HepG2 (cell line): ENCODE measurements around the gene TRIM61. TPM values are rescaled to one million over a fixed set of nuclear protein-coding genes. Genes with fewer than 3 reads are reported as not detected.

ENCODE experiments used
- ATAC-seq: fragments of 200-7000 bp; cut with Tn5 transposase; 3 replicates; pipeline ENCODE4 v1.9.1; 2020; ENCODE audit warnings: mild to moderate bottlenecking, moderate library complexity
- BruUV-seq: library from RNA; stranded (reverse); fragments of 400-500 nt; replicated peaks from 2 replicates; lab custom pipeline; 2021; lab: Mats Ljungman, UMichigan
- CTCF ChIA-PET: fragments of 300-600 bp; formaldehyde crosslinking; extraction: SDS; loops from one replicate; lab custom pipeline; 2021; ENCODE audit warnings: low total read pairs, inconsistent platforms, low intra/inter-chr PET ratio; lab: Yijun Ruan, JAX
- POLR2A ChIA-PET: fragments of 350-600 bp; sonication (Branson Sonifier 250); formaldehyde crosslinking; loops from one replicate; lab custom pipeline; 2020; ENCODE audit warnings: antibody characterized with exemption, inconsistent platforms; lab: Yijun Ruan, JAX
- DNase-seq: peaks from one replicate; pipeline ENCODE4 v3.0.0-alpha.2; 2015; ENCODE audit warnings: low spot score
- FAIRE-seq: peaks from 3 replicates; lab custom pipeline; 2011; peaks lifted over from hg19 to GRCh38; lab: Jason Lieb, UNC
- H2AFZ ChIP-seq: one replicate; pipeline ENCODE4 v1.6.1; 2011; ENCODE audit warnings: low read length, inconsistent platforms
- H3K27ac ChIP-seq: fragments of 300-600 bp; 3 replicates; pipeline ENCODE4 v1.8.0; 2011; ENCODE audit warnings: mixed run types, mild to moderate bottlenecking, mixed read lengths, low read length, inconsistent platforms; ENCODE audit not compliant: insufficient read depth; ENCODE audit errors: extremely low read length
- H3K27me3 ChIP-seq, 2 experiments: fragments of 200-600 bp in 1 of 2; 2 replicates in 1 of 2; 3 replicates in 1 of 2; pipeline versions ENCODE4 v1.6.0 to v1.8.0; 2011; ENCODE audit warnings: low read length in 2 of 2, mild to moderate bottlenecking in 2 of 2, moderate library complexity in 2 of 2, inconsistent platforms in 1 of 2; ENCODE audit not compliant: insufficient read depth in 2 of 2, control insufficient read depth in 1 of 2
- H3K36me3 ChIP-seq, 2 experiments: fragments of 200-600 bp in 1 of 2; replicated peaks in 1 of 2; 2 replicates in 1 of 2; 3 replicates in 1 of 2; pipeline versions ENCODE4 v1.5.1 to v1.8.0; 2011; ENCODE audit warnings: low read length in 2 of 2, inconsistent platforms in 1 of 2; ENCODE audit not compliant: insufficient read depth in 2 of 2, control insufficient read depth in 1 of 2
- H3K4me1 ChIP-seq: 2 replicates; pipeline ENCODE4 v1.5.1; 2012; ENCODE audit warnings: low read length, inconsistent platforms; ENCODE audit not compliant: insufficient read depth
- H3K4me2 ChIP-seq: 2 replicates; pipeline ENCODE4 v1.6.0; 2011; ENCODE audit warnings: low read depth, low read length, inconsistent platforms
- H3K4me3 ChIP-seq, 3 experiments: fragments of 200-600 bp in 1 of 3; sonication (generic), shearing (Covaris generic) in 1 of 3; replicated peaks in 1 of 3; 2 replicates each; pipeline ENCODE4 v1.5.1; 2011 to 2016; ENCODE audit warnings: low read length in 3 of 3, inconsistent platforms in 2 of 3, low read depth in 2 of 3, mild to moderate bottlenecking in 2 of 3, control low read depth in 1 of 3, mixed read lengths in 1 of 3; ENCODE audit not compliant: insufficient read depth in 1 of 3
- H3K79me2 ChIP-seq: one replicate; pipeline ENCODE4 v1.6.1; 2011; ENCODE audit warnings: low read length, inconsistent platforms; ENCODE audit not compliant: insufficient read depth
- H3K9ac ChIP-seq: 2 replicates; pipeline ENCODE4 v1.6.0; 2011; ENCODE audit warnings: mild to moderate bottlenecking, low read depth, low read length, inconsistent platforms; ENCODE audit not compliant: insufficient read depth
- H3K9me3 ChIP-seq: 2 replicates; pipeline ENCODE4 v1.5.1; 2012; ENCODE audit warnings: mild to moderate bottlenecking, low read length
- H4K20me1 ChIP-seq: 2 replicates; pipeline ENCODE4 v1.6.0; 2011; ENCODE audit warnings: inconsistent platforms, mild to moderate bottlenecking, low read length, moderate library complexity; ENCODE audit not compliant: insufficient read depth
- ATF6 ChIP-seq: sonication (generic); formaldehyde crosslinking; conservative IDR thresholded peaks from 2 replicates; pipeline ENCODE4 v1.4.0; 2020; ENCODE audit warnings: missing genetic modification reagents
- FUBP1 ChIP-seq: sonication (generic); formaldehyde crosslinking; IDR thresholded peaks from 2 replicates; pipeline ENCODE4 v1.5.1; 2020; ENCODE audit warnings: missing genetic modification reagents, mild to moderate bottlenecking, borderline replicate concordance
- HNRNPL ChIP-seq: fragments of 200-400 bp; formaldehyde crosslinking; IDR thresholded peaks from 2 replicates; pipeline ENCODE4 v1.6.1; 2017; ENCODE audit warnings: mild to moderate bottlenecking, low read depth, low read length
- HOXA5 ChIP-seq: sonication (generic); formaldehyde crosslinking; IDR thresholded peaks from 2 replicates; pipeline ENCODE4 v1.4.0; 2020; ENCODE audit warnings: missing genetic modification reagents
- KAT2B ChIP-seq: fragments of 150-350 bp; IDR thresholded peaks from 2 replicates; pipeline ENCODE4 v1.6.1; 2014; ENCODE audit warnings: low read depth, low read length, borderline replicate concordance
- MXD3 ChIP-seq: IDR thresholded peaks from 2 replicates; pipeline ENCODE4 v1.6.1; 2016; ENCODE audit warnings: mild to moderate bottlenecking, missing biosample characterization, missing genetic modification reagents
- NR2F6 ChIP-seq, 2 experiments: IDR thresholded peaks; 2 replicates each; pipeline ENCODE4 v1.6.1; 2016; ENCODE audit warnings: antibody characterized with exemption in 1 of 2, mild to moderate bottlenecking in 1 of 2
- PAX8 ChIP-seq: sonication (generic); formaldehyde crosslinking; IDR thresholded peaks from 2 replicates; pipeline ENCODE4 v1.8.0; 2022; ENCODE audit warnings: mild to moderate bottlenecking, missing genetic modification reagents, borderline replicate concordance
- SRSF9 ChIP-seq: fragments of 200-400 bp; formaldehyde crosslinking; IDR thresholded peaks from 2 replicates; pipeline ENCODE4 v1.6.1; 2018; ENCODE audit warnings: borderline replicate concordance, mild to moderate bottlenecking, low read depth, low read length; ENCODE audit not compliant: insufficient read depth, poor library complexity, severe bottlenecking
- TP53 ChIP-seq: sonication (generic); formaldehyde crosslinking; conservative IDR thresholded peaks from 2 replicates; pipeline ENCODE4 v1.4.0; 2020; ENCODE audit warnings: missing genetic modification reagents
- ZEB1 ChIP-seq: IDR thresholded peaks from 2 replicates; pipeline ENCODE4 v1.6.1; 2012; ENCODE audit warnings: mild to moderate bottlenecking, low read depth, inconsistent platforms; ENCODE audit not compliant: insufficient replicate concordance
- ZMYM3 ChIP-seq: sonication (generic); formaldehyde crosslinking; IDR thresholded peaks from 2 replicates; pipeline ENCODE4 v1.5.1; 2020; ENCODE audit warnings: mild to moderate bottlenecking, missing genetic modification reagents
- ZNF251 ChIP-seq: sonication (generic); formaldehyde crosslinking; IDR thresholded peaks from 2 replicates; pipeline ENCODE4 v1.9.0; 2021; ENCODE audit warnings: mild to moderate bottlenecking, missing genetic modification reagents
- ZNF446 ChIP-seq: sonication (generic); formaldehyde crosslinking; IDR thresholded peaks from 2 replicates; pipeline ENCODE4 v1.5.0; 2020; ENCODE audit warnings: mild to moderate bottlenecking, missing genetic modification reagents
- ZNF460 ChIP-seq: sonication (generic); formaldehyde crosslinking; IDR thresholded peaks from 2 replicates; pipeline ENCODE4 v1.5.1; 2020; ENCODE audit warnings: missing genetic modification reagents, mild to moderate bottlenecking, borderline replicate concordance
- ZNF543 ChIP-seq: sonication (generic); formaldehyde crosslinking; IDR thresholded peaks from 2 replicates; pipeline ENCODE4 v1.4.0; 2020; ENCODE audit warnings: mild to moderate bottlenecking, missing genetic modification reagents
- ZNF678 ChIP-seq: sonication (generic); formaldehyde crosslinking; IDR thresholded peaks from 2 replicates; pipeline ENCODE4 v1.4.0; 2020; ENCODE audit warnings: mild to moderate bottlenecking, missing genetic modification reagents
- WGBS: methylation state at CpG from one replicate; pipeline ENCODE4 v1.1.6; 2017; ENCODE audit warnings: low lambda C conversion rate; 5-methylcytosine and 5-hydroxymethylcytosine counted together
- in situ Hi-C: cut with HindIII; loops from 2 replicates; pipeline ENCODE4 v1.10.0; 2017; ENCODE audit warnings: low pct_unique_long_range_greater_than_20kb; ENCODE audit not compliant: extremely low pct_ligation_motif_present
- intact Hi-C: fragments of 100-400 bp; cut with micrococcal nuclease; formaldehyde crosslinking; loops from one replicate; pipeline ENCODE4 v1.10.0; 2022; ENCODE audit not compliant: unreplicated experiment
- polyA plus RNA-seq, 8 experiments: library from polyadenylated mRNA; depleted of rRNA in 3 of 8; stranded (reverse) in 7 of 8; unstranded in 1 of 8; fragments of >200 nt; fragmentation: Illumina TruSeq in 4 of 8; extraction: Trizol in 4 of 8; gene quantifications; 2 replicates each; pipeline versions ENCODE4 v1.2.1 to v1.2.3, GENCODE V29; 2011 to 2016; ENCODE audit warnings: low read depth in 4 of 8, missing spikeins in 1 of 8, mixed read lengths in 1 of 8; ENCODE audit not compliant: insufficient read depth in 1 of 8
- total RNA-seq, 5 experiments: library from RNA; depleted of rRNA; stranded (reverse); fragments of >200 nt; fragmentation: Illumina TruSeq; extraction: Trizol; gene quantifications; 2 replicates each; pipeline ENCODE4 v1.2.3, GENCODE V29; 2016; ENCODE audit warnings: low read depth in 1 of 5
- TF ChIP-seq, protein P1 (sequence below): sonication (generic); formaldehyde crosslinking; IDR thresholded peaks from 2 replicates; pipeline ENCODE4 v1.4.0; 2020; ENCODE audit warnings: missing genetic modification reagents

The TRIM61 gene
- total and polyA plus RNA-seq, 2 of the 13 experiments (the other 11 are each of a cell fraction or from before 2014, with no cell fraction given) = not detected

DNA sequence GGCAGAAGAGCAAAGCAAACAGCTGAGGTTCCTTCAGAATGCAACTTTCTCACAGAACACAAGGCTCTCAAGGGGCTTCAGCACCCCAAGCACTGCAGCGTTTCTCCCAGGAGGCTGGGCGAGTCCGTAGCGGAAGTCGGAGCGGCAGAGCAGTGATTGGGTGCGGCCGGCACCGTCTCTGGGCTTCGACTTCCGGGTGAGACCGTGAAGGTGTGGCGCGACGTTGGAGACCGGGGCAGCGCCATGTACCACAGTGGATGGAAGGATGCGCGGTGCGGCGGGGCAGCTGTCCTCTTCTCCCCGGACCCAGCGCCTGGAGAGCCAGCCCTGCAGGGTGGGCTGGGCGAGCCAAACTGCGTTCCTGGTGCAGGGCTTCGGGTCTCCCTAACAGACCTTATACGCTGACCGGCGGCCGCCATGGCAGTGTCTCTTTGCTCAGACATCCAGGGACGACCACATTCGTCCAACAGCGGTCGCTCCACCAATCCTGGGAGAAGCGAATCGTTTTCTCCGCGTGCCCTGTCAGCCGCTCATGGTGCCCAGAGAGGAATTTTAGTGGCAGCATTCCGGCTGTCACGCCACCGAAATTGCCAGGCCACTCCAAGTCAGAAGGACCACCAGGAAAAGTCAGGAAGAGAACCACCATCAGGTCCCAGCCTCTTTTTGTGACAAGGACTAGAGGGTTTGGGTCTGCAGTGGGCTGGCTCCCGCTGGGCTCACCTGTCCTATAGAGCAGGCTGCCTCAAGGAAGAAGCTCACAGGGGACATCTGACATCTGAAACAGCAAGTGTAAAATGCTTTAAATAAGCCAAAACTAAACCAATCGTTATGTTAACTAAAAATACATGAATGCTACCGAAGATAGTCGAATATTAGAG is 20.5 kb downstream of the TRIM61 start:
- Histone ChIP-seq H3K4me3 (no peak overlapping the region), H3K36me3 (no peaks in the 10 kb centered on the region), H4K20me1 (no peaks in the 10 kb centered on the region), H3K27me3 (no peaks in the 10 kb centered on the region), H3K9ac (no peak overlapping the region), H3K4me1 (peaks cover 11% of the 10 kb centered on the region), H3K9me3 (no peaks in the 10 kb centered on the region), H3K4me2 (no peak overlapping the region), H2AFZ (no peak overlapping the region), H3K79me2 (no peaks in the 10 kb centered on the region), H3K27ac (no peak overlapping the region)
- no TSS peak for BruUV-seq
- in situ Hi-C loops (no loop called here), intact Hi-C loops (no loop called here)
- ChIA-PET POLR2A (no interaction called here), CTCF (no interaction called here)
- WGBS = 71% methylated on average over 33 of the region's 46 CpGs
- no peak for FAIRE-seq
- no peak for ATAC-seq
- no peak for DNase-seq
- TF ChIP-seq KAT2B (no peak), ZEB1 (no peak), SRSF9 (no peak), NR2F6 (IDR thresholded peaks at IDR 0.05) (no peak), NR2F6 (CRISPR knock-in tag; IDR thresholded peaks at IDR 0.05) (no peak), PAX8 (no peak), ZMYM3 (CRISPR knock-in tag) (no peak), ZNF251 (no peak), MXD3 (no peak), FUBP1 (CRISPR knock-in tag) (no peak), ZNF543 (no peak), ZNF678 (CRISPR knock-in tag) (no peak), ZNF446 (CRISPR knock-in tag) (no peak), ZNF460 (CRISPR knock-in tag) (no peak), HOXA5 (CRISPR knock-in tag) (no peak), ATF6 (CRISPR knock-in tag) (no peak), HNRNPL (no peak), TP53 (CRISPR knock-in tag) (no peak)
- TF ChIP-seq, protein P1, sequence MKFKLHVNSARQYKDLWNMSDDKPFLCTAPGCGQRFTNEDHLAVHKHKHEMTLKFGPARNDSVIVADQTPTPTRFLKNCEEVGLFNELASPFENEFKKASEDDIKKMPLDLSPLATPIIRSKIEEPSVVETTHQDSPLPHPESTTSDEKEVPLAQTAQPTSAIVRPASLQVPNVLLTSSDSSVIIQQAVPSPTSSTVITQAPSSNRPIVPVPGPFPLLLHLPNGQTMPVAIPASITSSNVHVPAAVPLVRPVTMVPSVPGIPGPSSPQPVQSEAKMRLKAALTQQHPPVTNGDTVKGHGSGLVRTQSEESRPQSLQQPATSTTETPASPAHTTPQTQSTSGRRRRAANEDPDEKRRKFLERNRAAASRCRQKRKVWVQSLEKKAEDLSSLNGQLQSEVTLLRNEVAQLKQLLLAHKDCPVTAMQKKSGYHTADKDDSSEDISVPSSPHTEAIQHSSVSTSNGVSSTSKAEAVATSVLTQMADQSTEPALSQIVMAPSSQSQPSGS = no peak
